GM12874 (cell line): ENCODE measurements around the gene SLFN12.

Experiments used
- TF ChIP-seq, protein P1 (sequence below): IDR thresholded peaks from 2 replicates; pipeline ENCODE4 v1.5.1; 2011; ENCODE audit warnings: low read depth, mild to moderate bottlenecking, control low read depth, low read length, moderate library complexity; ENCODE audit not compliant: insufficient read depth

SLFN12 gene

DNA sequence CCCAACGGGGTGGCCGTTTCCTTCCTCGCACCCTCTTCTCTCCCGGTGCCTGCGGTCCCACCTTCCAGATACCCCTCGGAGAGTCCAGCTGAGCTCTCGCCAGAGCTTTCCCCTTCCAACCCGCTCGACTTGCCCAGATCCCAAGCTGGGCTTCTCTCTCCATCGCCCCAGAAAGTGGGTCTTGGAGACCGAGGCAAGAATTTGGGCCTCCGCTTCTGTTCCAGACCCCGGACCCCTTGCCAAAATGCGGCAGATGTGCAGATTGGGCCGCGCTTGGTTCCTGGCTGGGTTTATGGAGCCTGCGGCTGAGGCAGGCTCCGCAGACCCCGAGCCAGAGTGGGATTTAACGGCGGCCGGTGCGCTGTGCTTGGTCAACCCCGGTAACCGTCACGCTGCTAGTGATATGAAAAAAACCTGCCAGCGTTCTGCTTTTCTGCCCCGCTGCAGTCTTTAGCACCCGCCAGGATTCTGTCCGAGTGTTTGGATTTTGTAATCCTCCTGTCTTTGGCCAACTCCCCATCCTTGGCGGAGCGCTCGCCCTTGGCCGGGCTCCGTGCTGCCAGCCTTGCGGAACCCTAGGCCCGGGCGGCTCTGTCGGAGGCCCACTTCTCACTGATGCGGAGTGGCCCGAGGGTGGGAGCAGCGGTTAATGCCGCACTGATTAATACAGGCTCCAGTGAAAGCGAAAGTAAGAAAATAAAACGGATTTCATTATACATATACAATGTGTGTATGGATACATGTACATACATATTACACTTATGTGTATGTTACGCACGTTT, 58.1 kb downstream of the SLFN12 start:
- TF ChIP-seq, protein P1, sequence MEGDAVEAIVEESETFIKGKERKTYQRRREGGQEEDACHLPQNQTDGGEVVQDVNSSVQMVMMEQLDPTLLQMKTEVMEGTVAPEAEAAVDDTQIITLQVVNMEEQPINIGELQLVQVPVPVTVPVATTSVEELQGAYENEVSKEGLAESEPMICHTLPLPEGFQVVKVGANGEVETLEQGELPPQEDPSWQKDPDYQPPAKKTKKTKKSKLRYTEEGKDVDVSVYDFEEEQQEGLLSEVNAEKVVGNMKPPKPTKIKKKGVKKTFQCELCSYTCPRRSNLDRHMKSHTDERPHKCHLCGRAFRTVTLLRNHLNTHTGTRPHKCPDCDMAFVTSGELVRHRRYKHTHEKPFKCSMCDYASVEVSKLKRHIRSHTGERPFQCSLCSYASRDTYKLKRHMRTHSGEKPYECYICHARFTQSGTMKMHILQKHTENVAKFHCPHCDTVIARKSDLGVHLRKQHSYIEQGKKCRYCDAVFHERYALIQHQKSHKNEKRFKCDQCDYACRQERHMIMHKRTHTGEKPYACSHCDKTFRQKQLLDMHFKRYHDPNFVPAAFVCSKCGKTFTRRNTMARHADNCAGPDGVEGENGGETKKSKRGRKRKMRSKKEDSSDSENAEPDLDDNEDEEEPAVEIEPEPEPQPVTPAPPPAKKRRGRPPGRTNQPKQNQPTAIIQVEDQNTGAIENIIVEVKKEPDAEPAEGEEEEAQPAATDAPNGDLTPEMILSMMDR = no peak

DNA sequence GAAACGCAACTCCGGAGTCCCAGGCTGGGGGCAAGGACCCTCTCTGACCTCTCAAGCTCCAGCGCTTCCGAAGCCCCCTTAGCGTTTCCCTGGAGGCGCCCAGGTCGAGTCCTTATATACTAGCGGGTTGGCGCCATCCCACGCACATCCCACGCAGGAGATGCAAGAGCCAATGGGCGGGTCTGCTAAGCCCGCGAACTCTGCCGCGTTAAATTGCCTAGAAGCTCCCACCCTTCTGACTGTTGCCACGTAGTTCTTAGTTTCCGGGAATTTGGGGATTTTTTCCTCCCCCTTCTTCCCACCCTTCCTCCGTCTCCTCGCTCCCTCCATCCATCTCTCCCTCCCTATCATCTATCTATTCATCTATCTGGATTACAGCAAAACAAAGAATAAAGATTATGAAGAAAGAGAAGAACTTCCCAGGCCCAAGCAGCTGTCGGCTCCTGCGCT, 58.7 kb downstream of the SLFN12 start, which contains the start of gene SLFN11:
TSS of gene SLFN11 (minus strand) at position 88 of the 450 bp plus-strand sequence. CDS start 9,814 bp downstream, outside the sequence.
- TF ChIP-seq, protein P1 = no peak

DNA sequence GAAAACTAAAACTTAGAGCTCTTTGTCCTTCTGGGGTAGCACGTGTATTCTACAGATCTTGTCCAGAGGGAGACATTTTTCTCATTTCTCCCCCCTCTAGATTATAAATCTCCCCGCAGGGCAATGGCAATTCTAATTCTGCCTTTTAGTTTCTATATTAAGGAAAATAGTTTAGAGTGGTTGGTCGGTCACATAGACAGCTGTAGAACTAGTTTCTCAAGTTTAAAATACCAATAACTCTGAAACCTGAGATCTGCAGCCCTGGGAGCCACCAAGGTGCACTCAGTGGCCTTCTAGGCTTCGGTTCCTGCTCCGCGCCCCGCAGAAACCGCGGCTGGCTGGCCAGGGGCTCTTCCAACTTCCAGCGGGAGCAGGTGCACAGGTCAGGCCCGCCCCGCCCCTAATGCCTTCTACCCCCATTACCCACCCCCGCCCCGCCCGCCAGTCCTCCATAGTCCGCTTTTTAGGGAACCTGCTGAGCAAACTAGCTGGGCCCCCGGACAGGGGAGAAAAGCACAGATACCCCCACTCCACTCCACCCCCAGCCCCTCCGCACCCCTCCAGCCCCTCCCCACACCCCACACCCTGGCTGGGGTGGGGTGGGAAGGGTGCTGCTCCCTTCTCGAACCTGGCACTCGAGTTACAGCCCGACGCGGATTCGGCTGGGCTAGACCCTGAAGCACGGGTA, 59.3 kb downstream of the SLFN12 start:
- TF ChIP-seq, protein P1 = no peak

DNA sequence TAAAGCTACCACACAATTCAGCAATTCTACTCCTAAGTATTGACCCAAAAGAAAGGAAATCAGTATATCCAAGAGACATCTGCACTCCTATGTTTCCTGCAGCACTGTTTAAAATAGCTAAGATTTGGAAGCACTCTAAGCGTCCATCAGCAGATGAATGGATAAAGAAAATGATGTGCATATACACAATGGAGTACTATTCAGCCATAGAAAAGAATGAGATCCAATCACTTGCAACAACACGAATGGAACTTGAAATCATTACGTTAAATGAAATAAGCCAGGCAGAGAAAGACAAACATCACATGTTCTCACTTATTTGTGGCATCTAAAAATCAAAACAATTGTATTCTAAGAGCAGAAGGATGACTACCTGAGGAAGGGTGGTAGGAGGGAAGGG, 60.4 kb downstream of the SLFN12 start:
- TF ChIP-seq, protein P1 = no peak

DNA sequence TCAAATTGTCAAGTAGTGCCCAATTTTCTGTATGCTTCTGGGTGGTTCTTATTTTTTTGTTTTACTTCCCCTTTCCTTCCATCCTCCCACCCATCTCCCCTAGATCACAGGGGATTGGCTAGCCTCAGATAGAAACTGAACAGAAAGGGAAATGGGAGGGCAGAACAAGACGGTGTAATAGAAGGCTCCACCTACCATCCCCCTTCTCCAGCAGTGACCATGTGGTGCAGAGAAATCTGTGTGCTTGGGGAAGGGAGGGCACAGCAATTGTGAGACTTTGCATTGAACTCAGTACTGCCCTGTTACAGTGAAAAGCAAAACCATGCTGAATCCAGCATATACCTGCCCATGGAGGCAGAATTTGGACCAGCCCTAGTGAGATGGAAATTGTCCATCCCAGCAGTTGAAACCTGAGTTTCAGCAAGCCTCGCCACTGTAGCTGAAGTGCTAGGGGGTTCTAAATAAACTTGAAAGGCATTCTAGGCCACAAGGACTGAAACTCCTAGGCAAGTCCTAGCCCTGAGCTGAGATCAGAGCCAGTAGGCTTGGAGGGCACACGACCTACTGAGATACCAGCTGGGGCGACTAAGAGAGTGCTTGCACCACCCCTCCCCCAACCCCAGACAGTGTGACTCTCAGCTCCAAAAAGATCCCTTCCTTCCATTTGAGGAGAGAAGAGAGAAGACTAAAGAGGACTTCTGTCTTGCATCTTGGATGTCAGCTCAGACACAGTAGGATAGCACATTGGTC, 64.0 kb downstream of the SLFN12 start:
- TF ChIP-seq, protein P1 = no peak

DNA sequence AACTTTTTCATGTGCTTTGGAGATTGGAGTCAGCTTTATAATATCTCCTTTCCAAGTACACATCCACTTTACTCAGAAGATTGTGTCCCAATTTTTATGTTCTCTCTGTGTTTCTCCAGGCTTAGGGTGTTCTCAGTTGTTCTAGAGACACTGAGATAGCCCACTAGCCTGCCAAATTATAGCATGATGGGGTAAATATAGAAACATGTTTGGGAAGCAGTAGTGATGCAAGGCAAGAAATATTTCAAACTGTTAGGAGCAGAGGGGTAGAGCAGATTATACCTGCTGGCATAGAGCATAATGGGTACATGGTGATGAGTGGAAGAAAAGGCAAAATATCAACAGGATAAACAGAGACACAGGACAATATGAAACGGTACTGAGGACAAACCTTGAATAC, 71.3 kb downstream of the SLFN12 start:
- TF ChIP-seq, protein P1 = no peak
